ENCODE measurements around the gene ENPP6.

The ENPP6 gene

GRCh38 chr4:184114431-184114830 is 103.2 kb downstream of the ENPP6 start:
- H3K4me3 ChIP-seq: no peak overlapping the region

GRCh38 chr4:184112006-184112550 is 105.6 kb downstream of the ENPP6 start:
- no peak overlapping the region for H3K4me3 ChIP-seq
- no peak overlapping the region for H3K27ac ChIP-seq

More at GRCh38 chr4:184114431-184114830, 103.2 kb downstream of the ENPP6 start:
- no peak overlapping the region for H3K27ac ChIP-seq

- no peak overlapping the region for H3K27ac ChIP-seq
- H3K4me3 ChIP-seq: no peak overlapping the region
These were observed 106.3 kb downstream of the ENPP6 start for GRCh38 chr4:184111233-184111832.

- no peak overlapping the region for H3K4me3 ChIP-seq
- H3K27ac ChIP-seq: no peak overlapping the region
These were observed 107.0 kb downstream of the ENPP6 start for GRCh38 chr4:184110452-184111224.

- Histone ChIP-seq H3K4me3 (no peak overlapping the region), H3K27ac (no peak overlapping the region)
These were observed 109.6 kb downstream of the ENPP6 start for GRCh38 chr4:184108006-184108501.

DNA sequence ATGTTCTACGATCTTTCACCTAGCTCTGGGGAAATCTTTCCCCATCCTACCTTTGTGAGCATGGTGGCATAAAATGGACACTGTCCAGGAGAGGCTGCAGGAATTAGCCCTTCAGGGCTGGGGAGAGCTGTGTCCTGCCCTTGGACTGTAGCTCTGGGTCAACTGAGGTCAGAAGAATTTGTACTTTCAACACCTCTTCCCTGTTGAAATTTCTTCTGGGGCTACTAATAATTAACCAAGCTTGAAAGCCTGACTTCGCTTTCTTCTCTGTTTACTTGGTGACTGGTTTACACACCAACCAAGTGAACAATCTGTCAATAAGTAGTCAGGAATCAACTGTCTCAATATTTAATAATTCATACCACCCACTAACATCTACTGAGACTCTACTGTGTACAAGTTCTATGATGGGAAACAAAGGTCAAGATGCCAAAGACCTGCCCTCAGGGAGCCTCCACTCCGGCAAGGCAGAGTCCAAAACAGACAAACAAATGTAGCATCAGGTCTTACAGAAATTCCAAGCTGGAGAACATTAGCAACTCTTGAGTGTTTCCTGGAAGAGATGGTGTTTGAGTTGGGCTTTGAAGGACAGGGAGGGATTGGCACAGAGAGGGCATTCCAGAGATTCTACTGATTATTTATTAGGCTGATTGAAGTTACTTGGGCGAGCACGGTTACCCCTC is 113.1 kb downstream of the ENPP6 start:
- Histone ChIP-seq H3K4me3 (no peak overlapping the region), H3K27ac (peak overlapping the region in 2 of 21 experiments; percentile 3 to 47)

- H3K4me3 ChIP-seq: no peak overlapping the region
- peak overlapping the region in 2 of 21 experiments; percentile 3 to 47 for H3K27ac ChIP-seq
These were observed 114.0 kb downstream of the ENPP6 start for GRCh38 chr4:184103527-184104264.

DNA sequence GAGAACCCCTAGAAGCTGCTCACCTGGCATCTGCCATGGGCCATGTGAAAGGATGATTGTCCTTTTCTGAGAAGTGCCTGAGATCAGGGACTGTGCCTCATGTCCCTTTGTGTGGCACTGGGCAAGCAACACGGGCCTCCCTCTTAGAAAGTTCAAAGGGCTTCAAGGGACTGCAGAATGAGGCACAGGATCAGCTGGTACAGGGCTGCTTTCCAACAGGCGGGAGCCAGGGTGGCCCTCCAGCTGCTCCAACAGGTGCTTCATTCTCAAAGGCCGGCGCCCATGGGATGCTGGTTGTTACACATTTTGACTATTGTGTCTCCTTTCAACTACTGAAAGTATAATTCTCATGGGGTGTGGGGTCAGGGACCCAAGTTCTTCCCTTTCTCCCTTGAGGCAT is 114.7 kb downstream of the ENPP6 start:
- H3K27ac ChIP-seq: no peak overlapping the region
- no peak overlapping the region for H3K4me3 ChIP-seq

- Histone ChIP-seq H3K27ac (no peak overlapping the region), H3K4me3 (no peak overlapping the region)
These were observed 115.2 kb downstream of the ENPP6 start for GRCh38 chr4:184102488-184102887.

DNA sequence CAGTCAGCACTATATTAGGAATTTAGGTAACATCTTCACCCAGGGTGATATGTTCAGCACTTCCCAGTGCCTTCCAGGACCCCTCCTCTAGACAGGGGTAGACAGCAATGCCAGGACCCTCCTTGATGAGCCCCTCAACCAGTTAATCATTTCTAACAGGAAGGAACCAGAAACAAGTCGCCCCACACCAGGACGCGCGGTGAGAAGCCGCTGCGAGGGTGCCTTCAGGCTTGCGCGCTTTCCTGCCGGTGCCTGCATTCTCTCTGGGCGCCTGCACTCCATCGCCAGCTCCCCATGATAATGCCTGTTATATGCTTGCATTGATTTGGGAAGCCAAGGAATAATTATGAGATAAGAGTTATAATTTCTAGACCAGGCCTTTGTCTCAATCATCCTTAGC is 116.0 kb downstream of the ENPP6 start:
- Histone ChIP-seq H3K4me3 (no peak overlapping the region), H3K27ac (no peak overlapping the region)

DNA sequence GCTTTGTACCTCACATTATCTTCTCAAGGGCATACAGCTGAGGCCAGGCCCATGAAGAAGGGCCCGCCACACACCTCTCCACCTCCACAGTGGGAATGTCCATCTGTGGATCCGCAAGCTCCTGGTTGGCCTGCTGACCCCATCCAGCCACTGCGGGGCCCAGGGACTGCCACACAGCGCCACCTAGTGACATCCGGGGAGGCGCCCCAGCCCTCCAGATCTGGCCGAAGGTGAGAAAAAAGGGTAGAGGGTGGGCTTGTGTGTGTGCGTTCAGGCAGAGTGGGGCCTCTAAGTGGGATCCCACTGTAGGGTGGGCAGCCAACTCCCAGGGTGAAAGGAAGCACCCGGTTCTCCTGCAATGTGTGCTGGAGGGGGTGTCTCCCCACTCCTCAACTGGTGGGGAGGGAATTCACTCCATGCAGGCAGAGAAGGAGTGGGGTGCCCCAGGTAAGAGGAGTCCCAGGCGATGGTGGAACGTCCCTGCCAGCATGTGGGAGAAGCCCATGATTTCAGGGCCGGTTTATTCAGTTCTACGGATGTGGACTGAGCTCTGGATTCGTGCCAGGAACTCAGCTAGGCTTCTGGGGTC is 117.3 kb downstream of the ENPP6 start:
- H3K4me3 ChIP-seq: no peak overlapping the region
- H3K27ac ChIP-seq: no peak overlapping the region

- H3K4me3 ChIP-seq: no peak overlapping the region
- H3K27ac ChIP-seq: no peak overlapping the region
These were observed 118.1 kb downstream of the ENPP6 start for GRCh38 chr4:184099535-184099966.

GRCh38 chr4:184099000-184099399 is 118.7 kb downstream of the ENPP6 start:
- no peak overlapping the region for H3K4me3 ChIP-seq
- H3K27ac ChIP-seq: no peak overlapping the region

GRCh38 chr4:184097815-184098214 is 119.9 kb downstream of the ENPP6 start:
- Histone ChIP-seq H3K4me3 (peak overlapping the region in 1 of 7 experiments; percentile 20), H3K27ac (peak overlapping the region in 1 of 21 experiments; percentile 8)

GRCh38 chr4:184097241-184097605 is 120.5 kb downstream of the ENPP6 start:
- H3K27ac ChIP-seq: peak overlapping the region in 1 of 21 experiments; percentile 38
- peak overlapping the region in 4 of 7 experiments; percentile 2 to 37 (median 20) for H3K4me3 ChIP-seq

GRCh38 chr4:184096561-184097240 is 121.0 kb downstream of the ENPP6 start:
- Histone ChIP-seq H3K4me3 (peak overlapping the region in 4 of 7 experiments; percentile 2 to 37 (median 20)), H3K27ac (peak overlapping the region in 1 of 21 experiments; percentile 38)

GRCh38 chr4:184094532-184095159 is 123.0 kb downstream of the ENPP6 start:
- no peak overlapping the region for H3K4me3 ChIP-seq
- H3K27ac ChIP-seq: no peak overlapping the region

GRCh38 chr4:184091986-184092385 is 125.7 kb downstream of the ENPP6 start:
- H3K27ac ChIP-seq: no peak overlapping the region

More at GRCh38 chr4:184091986-184092385, 125.7 kb downstream of the ENPP6 start:
- H3K4me3 ChIP-seq: no peak overlapping the region
